ENCODE results near the gene MICAL2.

Gene MICAL2

DNA sequence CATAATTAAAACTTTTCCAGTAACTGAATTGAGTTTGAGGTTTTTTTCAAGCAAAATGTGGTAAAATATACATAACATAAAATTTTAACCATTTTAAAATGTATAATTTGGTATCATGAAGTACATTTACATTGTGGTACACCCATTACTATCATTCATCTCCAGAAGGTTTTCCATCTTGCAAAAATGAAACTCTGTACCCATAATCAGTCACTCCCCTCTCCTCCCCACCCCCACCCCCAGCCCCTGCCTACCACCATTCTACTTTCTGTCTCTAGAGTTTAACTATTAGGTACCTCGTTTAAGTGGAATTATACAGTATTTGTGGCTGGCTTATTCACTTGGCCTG, 63.7 kb downstream of the MICAL2 start:
- DNase-seq = no peak

DNA sequence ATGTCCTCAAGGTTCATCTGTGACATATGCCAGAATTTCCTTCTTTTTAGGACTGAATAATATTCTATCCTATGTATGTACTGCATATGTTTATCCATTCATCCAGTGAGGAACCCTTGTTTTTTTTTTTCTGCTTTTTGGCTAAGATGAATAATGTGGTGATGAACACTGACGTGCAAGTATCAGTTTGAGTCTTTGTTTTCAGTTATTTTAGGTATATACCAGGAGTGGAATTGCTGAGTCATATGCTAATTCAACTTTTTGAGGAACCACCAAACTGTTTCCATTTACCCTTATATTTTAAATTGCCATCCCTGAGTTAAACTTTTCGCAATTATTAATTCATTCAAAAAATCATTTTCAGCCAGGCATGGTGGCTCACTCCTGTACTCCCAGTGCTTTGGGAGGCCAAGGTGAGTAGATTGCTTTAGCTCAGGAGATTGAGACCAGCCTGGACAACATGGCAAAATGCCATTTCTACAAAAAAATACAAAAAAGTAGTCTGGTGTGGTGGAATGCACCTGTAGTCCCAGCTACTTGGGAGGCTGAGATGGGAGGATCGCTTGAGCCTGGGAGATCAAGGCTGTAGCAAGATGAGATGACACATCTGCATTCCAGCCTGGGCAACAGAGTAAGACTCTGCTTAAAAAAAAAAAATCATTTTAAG, 64.2 kb downstream of the MICAL2 start:
- DNase-seq = no peak

DNA sequence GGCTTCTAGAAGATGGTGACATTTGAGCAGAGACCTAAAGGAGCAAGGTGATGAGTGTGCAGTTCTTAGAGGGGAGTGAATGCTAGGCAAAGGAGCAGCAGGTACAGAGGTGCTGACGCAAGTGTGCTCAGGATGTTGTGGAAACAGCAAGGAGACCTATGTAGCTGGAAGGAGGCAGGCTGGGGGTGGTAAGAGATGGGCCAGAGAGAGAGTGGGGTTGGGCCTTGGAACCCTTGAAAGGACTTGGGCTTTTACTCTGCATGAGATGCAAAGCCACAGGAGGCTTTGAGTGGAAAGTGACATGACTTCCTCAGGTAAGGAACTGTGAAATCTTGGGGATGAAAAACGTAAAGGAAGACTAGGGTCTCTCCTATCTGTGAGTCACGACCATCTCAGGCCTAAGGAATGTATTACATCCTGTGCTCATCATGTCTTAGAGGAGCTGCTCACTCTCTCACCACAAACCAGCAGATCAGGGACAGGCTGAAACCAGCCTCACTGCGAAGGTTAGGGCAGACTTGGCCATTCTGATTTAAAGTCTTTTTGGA, 65.4 kb downstream of the MICAL2 start:
- DNase-seq = no peak

DNA sequence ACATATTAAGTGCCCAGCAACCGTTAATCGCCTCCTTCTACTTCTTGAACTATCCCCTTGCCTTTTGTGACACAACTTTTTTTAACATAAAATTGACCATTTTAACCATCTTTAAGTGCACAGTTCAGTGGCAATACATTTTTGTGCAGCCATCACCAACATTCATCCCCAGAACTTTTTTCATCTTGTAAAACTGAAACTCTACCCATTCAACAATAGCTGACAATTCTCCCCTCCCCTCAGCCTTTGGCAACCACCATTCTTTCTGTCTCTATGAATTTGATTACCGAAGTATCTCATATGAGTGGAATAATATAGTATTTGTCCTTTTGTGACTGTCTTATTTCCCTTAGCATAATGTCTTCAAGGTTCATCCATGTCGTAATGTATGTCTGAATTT, 66.0 kb downstream of the MICAL2 start:
- no peak for DNase-seq

DNA sequence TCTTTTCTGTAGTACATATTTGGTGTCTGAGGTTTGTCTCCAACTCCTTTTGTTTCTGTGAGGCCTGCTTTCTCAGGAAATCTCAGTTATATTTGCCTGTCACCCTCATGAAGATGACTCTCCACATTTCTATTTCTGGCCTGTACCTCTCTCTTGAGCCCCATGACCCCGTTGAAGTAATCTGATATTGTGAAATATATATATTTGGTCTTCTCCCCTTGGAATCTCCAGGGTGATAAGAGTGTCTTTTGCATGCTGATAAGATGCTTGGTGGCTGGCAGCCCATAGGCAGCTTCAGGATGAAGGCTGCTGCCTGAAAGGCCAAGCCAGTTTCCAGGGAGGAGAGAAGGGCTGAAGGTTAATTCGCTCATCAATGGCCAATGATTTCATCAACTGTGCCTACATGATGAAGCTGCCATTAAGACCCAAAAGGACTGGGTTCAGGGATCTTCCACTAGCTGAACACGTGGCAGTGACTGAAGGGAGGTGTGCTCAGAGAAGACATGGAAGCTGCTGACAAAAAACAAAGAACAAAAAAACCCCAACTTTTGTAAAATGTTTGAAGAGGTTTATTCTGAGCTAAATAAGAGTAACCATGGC, 67.4 kb downstream of the MICAL2 start:
- DNase-seq = no peak

DNA sequence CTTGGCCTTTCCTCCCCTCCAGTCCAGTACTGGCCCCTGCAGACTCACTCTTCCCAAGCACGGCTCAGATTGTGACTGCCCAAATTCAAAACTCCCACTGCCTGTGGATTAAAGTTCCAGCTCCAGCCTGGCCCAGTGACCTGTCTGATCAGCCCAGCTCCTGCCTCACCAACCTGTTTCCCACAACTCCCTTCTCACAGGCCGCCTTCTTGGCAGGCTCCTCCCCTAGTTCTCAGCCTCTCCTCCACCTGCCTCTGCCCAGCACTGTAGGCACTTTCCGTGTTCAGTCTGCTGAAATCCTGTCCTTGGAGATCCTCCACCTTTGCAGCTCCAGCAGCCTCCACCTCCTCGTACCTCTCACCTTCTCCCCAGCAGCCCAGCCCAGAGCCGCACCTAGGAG, 68.6 kb downstream of the MICAL2 start:
- no peak for DNase-seq

DNA sequence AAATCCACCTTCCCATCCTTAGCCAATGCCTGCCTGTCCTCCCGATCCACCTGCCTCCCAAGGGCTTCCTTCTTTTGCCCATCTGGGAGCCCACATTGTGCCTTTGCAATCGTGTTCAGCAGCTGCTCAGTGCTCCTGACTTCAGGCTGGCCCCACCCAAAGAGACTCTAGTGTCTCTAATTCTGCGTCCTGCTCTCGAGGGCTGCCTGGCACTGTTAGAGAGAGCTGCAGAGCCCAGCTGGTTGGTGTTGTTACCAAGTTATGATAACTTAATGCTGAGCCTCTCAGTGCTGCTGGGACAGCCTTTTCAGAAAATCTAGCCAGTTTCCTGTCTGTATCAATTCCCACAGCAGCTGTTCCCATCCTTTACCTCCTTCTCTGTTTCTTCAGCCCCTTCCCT, 69.1 kb downstream of the MICAL2 start:
- DNase-seq = no peak

DNA sequence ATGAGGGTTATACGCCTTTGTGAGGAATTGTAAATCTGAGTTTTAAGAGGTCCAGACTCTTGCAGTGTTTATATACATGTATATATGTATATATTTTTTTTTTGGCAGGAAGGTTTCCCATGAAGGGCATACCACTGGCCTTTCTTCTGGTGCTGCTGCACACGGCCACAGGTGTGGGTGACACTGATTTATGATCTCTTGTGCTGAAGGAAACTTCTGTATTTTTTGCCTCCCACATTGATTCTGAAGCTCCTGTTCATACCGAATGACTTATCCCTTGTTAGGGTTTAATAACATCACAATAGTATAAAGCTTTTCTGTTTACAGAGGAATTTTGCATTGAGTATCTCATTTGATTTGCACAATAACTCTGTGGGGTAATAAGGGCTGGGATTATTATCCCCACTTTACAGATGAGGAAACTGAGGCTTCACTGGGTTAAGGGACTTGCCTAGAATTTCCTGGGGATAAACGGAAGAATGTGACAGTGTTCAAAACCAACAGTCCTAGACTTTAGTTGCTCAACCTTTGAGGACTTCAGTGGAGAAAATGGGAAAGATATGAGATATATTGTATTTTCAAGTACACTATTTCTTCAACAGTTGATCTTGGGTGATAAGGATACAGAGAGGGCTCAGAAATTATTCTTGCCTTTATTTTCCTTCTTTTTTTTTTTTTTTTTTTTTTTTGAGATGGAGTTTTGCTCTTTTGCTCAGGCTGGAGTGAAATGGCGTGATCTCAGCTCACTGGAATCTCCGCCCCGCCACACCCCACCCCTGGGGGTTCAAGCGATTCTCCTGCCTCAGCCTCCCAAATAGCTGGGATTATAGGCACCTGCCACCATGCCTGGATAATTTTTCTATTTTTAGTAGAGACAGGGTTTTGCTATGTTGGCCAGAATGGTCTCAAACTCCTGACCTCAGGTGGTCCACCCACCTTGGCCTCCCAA, 70.1 kb downstream of the MICAL2 start:
- no peak for DNase-seq

DNA sequence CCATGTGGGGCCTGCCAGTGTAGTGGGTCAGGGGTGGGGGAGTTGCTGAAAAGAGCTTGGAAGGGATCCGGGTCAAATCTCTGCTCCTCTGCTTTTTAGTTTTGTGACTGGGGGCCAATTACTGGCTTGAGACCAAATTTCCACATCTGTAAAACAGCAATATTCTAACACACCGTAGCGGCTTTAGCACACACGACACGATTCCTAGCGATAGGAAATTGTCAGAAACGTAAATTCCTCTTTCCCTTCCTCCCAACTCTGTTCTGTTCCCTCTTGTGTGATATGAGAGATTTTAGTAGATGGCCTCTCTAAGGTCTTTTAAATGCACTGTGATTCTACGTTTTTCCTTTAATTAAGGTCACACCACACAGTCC, 71.9 kb downstream of the MICAL2 start:
- no peak for DNase-seq

DNA sequence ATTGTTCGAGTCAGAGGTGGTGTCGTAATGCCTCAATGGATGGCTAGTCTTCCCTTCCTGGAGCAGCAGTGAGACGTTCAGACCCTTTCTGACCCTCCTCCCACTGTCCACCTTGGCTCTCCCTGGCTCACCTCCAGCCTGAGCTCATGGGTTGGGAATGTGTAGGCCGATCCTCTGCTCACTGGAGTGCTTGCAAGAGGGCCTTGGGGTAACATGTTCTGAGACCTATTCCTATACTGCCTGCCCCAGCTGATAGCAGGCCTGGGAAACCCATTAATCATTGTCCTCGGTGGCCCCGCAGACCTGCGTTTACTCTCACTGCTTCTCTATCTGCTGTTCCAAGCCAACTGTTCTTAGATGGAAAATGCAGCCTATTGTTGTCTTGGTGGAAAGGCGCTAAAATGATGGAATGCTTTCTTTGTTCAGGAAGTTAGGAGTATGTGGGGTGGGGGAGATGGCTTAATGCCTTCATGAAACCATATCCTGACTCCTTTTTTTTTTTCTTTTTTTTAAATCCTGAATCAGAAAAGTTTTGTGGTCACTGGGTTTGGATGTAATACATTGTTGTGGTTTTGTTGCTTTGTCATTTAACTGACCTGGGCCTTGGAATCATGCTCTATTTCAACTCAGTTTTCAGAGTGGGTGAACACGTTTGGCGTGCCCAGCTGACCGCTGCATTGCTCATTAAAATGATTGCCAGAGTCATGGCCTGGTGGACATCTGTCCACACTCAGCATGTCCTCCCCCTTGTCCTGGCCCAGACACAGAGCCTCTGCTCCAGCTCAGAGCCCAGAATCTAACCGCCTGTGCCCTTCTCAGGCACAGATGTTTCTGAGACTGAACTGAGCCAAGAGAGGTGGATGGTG, 72.5 kb downstream of the MICAL2 start:
- no peak for DNase-seq

DNA sequence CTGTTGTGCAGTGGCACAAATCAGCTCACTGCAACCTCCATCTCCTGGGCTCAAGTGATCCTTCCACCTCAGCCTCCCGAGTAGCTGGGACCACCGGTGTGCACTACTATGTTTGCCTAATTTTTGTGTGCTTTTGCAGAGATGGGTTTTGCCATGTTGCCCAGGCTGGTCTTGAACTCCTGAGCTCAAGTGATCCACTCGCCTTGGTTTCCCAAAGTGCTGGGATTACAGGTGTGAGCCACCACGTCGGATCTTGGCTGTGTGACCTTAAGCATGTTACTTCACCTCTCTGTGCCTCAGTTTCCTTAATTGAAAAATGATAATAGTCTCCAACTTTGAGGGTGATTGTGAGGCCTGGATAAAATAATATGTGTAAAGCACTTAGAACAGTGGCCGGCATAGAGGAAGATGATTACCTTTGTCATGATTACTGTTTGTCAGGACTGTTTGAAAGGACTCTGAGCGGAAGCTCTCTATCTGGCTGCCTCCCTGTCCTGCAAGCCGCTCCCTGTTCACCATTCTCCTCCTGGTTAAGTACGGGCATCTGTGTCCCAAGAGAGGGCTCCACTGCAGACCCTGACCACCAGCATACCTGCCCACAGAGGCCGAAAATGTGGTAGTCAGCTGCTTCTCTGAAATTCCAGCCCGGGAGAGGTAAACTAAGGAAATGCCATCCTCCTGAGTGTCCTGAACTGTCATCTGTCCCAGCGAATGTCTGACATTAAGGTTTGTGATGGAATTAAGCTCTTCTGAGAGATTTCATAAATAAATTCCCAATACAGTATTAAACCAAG, 73.6 kb downstream of the MICAL2 start:
- DNase-seq = no peak

DNA sequence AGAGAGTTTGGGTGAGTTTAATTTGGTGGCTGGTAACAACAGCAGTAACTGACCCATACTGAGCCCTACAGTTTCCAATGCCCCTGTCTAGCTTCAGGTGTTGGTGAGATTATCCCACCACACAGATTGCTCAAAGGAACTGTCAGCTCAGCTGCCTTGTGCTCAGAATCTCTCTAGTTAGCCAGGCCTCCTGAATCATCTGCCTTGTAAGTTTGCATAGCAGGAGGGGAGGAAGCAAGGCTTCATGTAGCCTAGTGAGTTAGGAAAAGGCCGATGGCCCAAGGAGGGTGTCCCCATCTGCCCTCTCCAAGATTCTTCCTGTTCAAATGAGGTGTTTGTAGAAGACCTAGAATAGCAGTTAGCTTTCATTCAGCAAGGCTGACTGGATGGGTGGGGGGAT, 74.3 kb downstream of the MICAL2 start:
- no peak for DNase-seq

DNA sequence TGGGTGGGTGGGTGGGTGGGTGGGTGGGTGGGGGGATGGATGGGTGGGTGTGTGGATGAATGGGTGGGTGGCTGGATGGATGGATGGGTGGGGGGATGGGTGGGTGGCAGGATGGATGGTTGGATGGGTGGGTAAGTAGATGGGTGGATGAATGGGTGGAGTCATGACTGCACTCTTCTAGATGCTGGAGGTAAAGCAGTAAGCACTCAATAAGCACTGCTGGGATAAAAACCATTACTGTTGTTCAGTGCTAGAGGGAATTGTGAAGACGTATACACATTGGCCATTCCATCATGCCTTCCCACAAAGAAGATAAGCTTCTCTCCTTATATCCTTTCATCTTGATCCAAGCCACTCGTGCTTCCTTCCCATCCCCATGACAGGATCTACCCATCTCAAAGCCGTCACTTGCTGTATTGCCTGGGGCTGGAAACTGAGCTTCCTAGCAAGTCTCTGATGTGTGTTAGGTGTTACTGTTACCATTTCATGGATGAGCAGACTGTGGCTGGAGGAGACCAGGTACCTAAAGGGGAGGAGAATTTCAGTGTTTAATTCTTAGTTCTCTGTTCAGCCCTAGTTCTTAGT, 74.8 kb downstream of the MICAL2 start:
- DNase-seq = no peak

DNA sequence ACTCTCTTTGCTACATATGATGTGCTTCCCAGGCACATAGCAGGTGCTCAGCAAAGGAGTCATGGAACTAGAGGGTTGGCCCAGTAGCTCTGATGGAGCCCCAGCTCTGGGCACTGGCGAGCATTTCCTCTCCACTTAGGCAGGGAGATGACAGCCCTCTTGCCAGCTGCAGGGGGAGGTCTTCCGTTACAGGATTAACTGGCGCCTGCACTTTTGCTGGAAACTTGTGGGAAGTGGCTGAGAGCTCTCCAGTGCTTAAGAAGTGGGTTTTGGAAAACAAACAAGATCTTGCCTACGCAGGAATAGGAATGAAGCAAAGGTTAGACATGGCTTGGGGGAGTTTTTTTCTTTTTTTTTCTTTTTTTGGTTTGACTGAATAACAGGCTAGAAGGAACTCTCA, 75.5 kb downstream of the MICAL2 start:
- no peak for DNase-seq

DNA sequence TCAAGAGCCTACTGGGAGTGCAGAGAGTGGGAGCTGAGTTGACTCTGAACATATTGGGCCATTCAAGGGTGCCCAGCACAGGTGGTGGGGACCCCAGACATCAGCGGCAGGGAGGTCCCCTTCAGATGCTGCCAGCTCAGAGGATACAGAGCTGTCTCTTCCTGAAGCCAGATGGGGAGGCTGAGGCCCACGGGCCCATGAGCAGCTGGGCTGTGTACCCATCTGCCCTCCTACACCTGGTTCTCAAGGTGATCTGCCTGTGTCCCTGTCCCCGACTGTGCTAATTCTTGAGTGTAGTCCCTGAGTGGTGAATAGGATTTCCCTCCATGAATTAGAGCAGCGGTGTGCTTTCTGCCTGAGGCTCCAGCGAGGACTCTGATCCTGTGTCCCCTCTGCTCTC, 76.3 kb downstream of the MICAL2 start:
- no peak for DNase-seq

DNA sequence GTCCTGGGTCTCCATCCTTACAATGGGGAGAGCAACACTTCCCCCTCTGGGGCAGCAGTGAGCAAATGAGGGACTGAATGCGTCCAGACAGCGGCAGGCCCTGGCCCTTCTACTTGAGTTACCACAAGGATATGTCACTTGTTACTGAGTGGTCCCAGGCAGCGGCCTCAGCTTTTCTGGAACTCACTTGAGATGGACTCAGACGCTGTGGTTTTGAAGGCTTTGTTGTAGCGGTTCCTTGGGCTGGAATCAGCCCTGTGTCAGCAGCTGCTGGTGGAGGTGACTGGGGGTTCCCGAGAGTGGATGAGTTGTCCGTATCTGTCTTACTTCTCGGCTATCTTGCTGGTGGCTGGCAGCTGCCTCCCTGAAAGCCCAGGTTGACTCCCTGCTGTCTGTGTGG, 77.0 kb downstream of the MICAL2 start:
- DNase-seq = no peak

DNA sequence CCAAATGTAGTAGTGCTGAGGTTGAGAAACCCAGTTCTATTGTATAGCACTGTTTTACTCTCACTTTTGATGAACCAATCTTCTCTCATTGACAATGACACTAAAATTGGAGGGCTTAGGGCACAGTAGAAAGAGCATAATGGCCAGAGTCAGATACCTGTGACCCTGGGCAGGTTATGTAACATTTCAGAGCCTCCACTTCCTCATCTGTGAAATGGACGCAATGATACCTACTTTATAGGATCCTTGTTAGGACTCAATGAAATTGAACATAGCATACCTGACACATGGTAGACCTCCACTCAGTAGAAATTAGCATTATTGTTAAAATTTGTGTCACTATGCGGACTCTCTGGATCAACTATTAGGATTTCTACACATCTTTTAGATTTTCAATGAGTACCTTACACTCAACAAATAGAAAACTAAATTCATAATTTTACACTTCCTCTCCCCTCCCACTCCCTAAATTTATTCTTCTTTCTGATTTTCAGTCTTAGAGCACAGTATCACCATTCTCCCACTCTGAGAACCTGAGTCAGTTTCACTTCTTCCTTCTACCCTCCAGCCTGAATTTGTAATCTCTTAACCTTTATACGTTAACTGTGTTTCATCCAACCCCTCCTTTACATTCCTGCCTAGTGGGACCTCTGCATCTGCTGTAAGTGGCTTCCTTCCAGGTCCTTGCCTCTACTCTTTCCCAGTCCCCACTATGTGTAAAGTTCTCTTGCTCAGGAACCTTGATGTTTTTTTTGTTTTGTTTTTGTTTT, 78.3 kb downstream of the MICAL2 start:
- no peak for DNase-seq

DNA sequence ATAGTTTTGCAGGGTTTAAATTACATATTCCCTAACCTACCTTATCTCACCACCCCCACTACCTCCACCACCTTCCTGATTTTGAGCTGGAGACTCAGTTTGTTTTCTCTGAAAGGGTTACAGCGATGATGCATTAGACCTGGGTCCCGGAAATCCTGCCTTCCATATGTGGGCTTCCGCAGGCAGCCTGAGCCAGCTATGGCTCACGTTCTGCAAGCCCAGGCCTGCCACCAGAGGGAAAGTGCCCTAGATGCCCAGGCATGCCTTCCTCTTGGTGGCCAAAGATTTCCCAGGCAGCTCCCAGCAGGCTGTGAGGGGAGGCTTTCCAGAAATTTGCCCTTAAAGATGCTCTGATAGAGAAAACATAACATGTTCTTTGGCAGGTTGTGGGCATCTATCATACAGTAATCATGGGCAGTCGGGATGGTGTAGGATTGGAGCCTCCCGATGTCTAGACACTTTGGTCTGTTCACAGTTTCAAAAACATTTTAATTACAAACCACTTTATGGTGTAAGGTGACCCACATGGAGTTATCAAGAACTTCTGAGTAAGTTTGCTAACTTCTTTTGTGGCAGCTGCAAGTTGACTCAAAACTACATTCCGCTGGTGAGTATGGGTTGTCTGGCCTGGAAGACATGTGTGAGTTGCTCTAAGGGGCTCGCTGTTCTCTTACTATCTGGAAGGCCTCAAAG, 79.3 kb downstream of the MICAL2 start:
- no peak for DNase-seq

DNA sequence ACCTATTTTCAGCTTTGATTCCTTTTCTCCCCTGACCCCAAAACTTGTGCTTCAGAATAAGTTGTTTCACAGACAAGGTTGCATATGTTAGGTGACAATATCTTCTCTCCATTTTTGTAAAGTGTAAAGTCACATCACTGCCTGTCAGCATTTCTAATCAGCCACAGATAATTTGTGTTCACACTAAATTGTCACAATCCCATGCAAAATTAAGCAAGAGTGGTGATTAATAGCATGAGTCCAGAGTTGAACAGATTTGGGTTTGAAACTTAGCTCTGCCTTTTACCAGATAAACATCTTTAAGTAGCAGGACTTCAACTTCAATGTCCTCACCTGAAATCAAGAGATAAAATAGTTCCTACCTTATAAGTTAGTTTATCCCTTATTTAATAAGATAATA, 80.1 kb downstream of the MICAL2 start:
- no peak for DNase-seq
